Measurements from ENCODE around the gene USP22. TPM values are rescaled to one million over a fixed set of nuclear protein-coding genes. Genes with fewer than 3 reads are reported as not detected.

Gene USP22
- total RNA-seq, 1 experiment from 2014 or later: 150 TPM

DNA sequence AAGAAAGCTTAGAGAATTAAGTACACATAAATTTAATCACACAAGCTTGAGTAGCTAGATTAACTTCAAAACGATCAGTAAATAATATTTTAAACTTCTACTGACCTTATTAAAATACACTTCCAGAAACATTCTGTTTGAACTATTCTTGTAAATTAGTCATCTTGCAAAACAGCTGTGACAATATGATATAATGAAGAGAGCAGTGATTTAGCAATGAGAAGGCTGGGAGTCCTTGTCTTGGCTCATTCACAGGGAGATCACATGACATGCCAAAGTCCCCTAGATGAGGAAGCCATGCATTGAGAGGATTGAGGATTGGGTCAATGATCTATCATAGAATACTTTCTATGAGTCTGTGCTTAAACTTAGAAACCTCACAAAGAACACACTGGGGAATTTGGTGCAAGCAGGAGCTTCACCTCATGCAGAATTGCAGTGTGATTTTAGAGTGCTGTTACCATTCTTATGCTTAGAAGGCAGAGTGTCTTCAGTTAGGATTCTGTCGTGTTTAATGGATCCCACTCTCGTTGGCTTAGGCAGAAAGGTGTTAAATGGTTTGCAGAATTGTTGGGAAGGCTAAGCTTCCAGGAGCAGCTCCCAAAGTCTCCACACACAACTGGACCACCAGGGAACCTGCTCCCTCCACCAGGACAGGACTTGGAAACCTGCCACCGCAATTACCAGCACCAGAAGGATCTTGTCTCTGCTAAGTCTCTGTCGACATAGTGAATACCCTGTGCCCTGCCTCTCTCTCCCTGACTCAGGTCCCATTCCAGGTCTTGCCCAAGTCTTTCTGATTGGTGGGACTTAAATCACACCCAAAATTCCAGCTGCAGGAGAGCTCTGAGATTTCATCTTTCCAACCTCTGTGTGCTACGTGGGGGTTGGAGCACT lies 87.1 kb downstream of the USP22 start:
- no peaks in the 10 kb centered on the region for H3K36me3 Mint-ChIP-seq (ENCODE audit: insufficient read depth, unreplicated experiment)
- no peak overlapping the region for H3K27ac Mint-ChIP-seq (ENCODE audit: unreplicated experiment)
- no peak for DNase-seq
- no peaks in the 10 kb centered on the region for H3K9me3 Mint-ChIP-seq (ENCODE audit: low read depth, unreplicated experiment)
- no TSS peak for BruUV-seq (replicated peaks)
- CTCF ChIA-PET: no interaction called here
- no peak for TF ChIP-seq CTCF (IDR thresholded peaks at IDR 0.05; ENCODE audit: unreplicated experiment)
- peaks cover 11% of the 10 kb centered on the region for H3K4me1 Mint-ChIP-seq (ENCODE audit: low read depth, unreplicated experiment)
- H3K27me3 Mint-ChIP-seq (ENCODE audit: unreplicated experiment): peaks cover 57% of the 10 kb centered on the region
- intact Hi-C loops (cut with micrococcal nuclease; ENCODE audit: unreplicated experiment): no loop called here
- no peak overlapping the region for H3K4me3 Mint-ChIP-seq (ENCODE audit: low read depth, unreplicated experiment)

- CTCF ChIA-PET: no interaction called here
- H3K4me1 Mint-ChIP-seq (ENCODE audit: low read depth, unreplicated experiment): peaks cover 11% of the 10 kb centered on the region
- no peaks in the 10 kb centered on the region for H3K36me3 Mint-ChIP-seq (ENCODE audit: insufficient read depth, unreplicated experiment)
- no peaks in the 10 kb centered on the region for H3K9me3 Mint-ChIP-seq (ENCODE audit: low read depth, unreplicated experiment)
- intact Hi-C loops (cut with micrococcal nuclease; ENCODE audit: unreplicated experiment): loop anchor here (5.0 kb wide), 1 partner anchor 38 kb away; no protein-coding TSS in a partner anchor
- H3K4me3 Mint-ChIP-seq (ENCODE audit: low read depth, unreplicated experiment): no peak overlapping the region
- peaks cover 54% of the 10 kb centered on the region for H3K27me3 Mint-ChIP-seq (ENCODE audit: unreplicated experiment)
- TF ChIP-seq CTCF (IDR thresholded peaks at IDR 0.05; ENCODE audit: unreplicated experiment): no peak
- no peak for DNase-seq
- no peak overlapping the region for H3K27ac Mint-ChIP-seq (ENCODE audit: unreplicated experiment)
- BruUV-seq (replicated peaks): no TSS peak
These were observed 88.0 kb downstream of the USP22 start for GRCh38 chr17:20954794-20955193.

DNA sequence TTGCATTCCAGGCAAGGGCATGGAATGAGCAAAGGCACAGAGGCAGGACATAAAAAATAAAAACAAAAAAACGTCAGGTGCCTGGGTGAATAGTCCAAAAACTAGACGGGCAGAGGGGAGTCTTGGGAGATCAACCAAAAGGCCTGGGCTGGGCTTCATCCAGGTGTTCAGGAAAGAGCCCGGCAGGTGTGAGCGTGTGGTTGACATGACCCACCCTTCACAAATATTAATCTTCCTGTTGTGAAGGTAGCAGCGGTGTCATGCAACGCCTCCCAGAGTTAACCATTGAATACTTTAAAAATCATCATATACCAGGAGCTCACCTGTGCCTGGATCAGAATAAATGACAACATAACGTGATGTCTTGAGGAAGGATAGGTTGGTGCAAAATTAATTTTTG lies 90.6 kb downstream of the USP22 start:
- DNase-seq: no peak
- Mint-ChIP-seq H3K9me3 (ENCODE audit: low read depth, unreplicated experiment) (no peaks in the 10 kb centered on the region), H3K4me1 (ENCODE audit: low read depth, unreplicated experiment) (peaks cover 11% of the 10 kb centered on the region), H3K36me3 (ENCODE audit: insufficient read depth, unreplicated experiment) (no peaks in the 10 kb centered on the region), H3K4me3 (ENCODE audit: low read depth, unreplicated experiment) (no peak overlapping the region), H3K27me3 (ENCODE audit: unreplicated experiment) (peaks cover 27% of the 10 kb centered on the region), H3K27ac (ENCODE audit: unreplicated experiment) (no peak overlapping the region)
- TF ChIP-seq CTCF (IDR thresholded peaks at IDR 0.05; ENCODE audit: unreplicated experiment): no peak
- intact Hi-C loops (cut with micrococcal nuclease; ENCODE audit: unreplicated experiment): loop anchor here (5.0 kb wide), 1 partner anchor 40 kb away; no protein-coding TSS in a partner anchor
- BruUV-seq (replicated peaks): no TSS peak
- CTCF ChIA-PET: no interaction called here

Other genes with a start within 250 kb of the USP22 start
- gene DHRS7B, start 84.0 kb upstream of the USP22 start, total RNA-seq (2022): 15.3 and 17.7 TPM in 2 replicates
- 18.9 and 20.3 TPM in 2 replicates for gene TMEM11, start 171.2 kb upstream of the USP22 start, total RNA-seq (2022)
- gene NATD1, start 210.4 kb upstream of the USP22 start, total RNA-seq (2022): 1.5 and 1.7 TPM in 2 replicates
- gene MAP2K3, start 241.7 kb upstream of the USP22 start, total RNA-seq (2022): 93.5 and 111 TPM in 2 replicates

Data from Calu3 (cell line).